GDM1 (cell line): ENCODE measurements around the gene VSTM5.

Source experiments
- DNase-seq: peaks from one replicate; lab custom pipeline; 2025; lab: John Stamatoyannopoulos, UW

Gene VSTM5

DNA sequence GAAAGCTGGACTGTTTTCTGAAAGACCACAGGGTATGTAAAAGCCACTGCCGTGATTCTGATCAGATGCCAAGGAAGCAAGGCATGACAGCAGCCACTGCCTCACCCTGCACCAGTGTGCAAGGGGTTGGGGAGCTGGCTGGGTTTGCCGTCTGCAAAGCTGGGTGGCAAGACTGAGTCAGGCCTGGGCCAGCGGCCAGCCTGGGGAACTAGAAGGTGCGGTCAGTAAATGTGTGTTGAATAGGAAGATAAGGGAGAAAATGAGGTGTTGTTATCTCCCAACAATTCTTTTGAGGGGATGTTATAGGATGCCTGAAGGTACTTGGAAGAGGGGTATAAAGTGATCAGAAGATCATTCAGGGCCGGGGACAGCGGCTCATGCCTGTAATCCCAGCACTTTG lies 8.0 kb downstream of the VSTM5 start:
- DNase-seq, result no peak

DNA sequence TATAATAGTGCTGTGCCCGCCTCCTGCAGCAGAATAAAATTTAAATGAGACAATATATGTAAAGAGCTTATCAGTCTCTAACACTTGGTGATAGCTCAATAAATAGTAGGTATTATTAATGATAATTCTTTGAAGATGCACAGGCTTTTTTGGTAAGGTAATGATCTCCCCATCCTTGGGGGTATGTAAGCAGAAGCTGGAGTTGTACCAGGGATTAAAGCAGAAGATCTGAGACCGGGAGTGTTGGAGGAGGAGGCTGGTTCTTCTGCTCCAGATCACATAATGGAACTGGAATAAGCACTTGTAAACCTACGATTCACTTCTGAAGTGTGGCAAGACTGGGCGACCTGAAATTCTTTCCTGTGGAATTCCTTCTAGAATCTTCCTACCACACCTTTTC lies 8.4 kb downstream of the VSTM5 start:
- no peak for DNase-seq

DNA sequence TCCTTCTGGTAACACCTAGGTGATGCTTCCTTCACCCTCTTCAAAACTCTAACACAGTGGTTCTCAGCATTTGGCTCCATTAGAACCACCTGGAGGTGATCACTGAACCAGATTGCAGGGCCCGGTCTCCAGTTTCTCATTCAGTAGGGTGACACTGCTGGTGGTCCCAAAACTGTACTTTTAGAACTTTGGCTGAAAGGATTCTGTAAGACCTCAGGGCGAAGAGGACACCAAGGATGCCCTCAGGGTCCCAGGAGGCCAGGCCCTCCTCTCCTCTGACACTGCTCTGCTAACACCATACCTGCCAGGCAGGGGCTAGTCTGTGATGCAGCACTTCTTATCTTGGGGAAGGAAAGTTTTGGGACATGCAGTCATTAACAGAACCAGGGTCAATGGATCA lies 9.0 kb downstream of the VSTM5 start:
- DNase-seq, result no peak

DNA sequence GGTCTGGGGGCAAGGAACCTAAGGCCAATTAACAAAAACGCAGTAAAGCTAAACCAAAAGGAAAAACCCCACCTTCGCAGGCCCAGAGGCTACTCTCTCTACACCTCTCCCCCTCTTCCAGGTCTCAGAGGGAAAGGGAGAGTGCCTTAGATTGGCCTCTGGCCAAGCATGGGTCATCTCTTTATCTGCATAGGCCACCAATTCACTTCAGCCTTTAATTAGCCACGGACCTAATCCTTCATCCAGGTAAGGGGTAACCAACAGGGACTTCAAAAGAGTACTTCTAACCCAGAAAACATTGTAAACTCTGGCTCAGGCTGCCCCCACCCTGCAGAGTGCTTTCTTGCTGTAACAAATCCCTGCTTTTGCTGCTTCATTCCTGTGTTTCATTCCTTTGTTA lies 9.4 kb downstream of the VSTM5 start:
- DNase-seq, result no peak

DNA sequence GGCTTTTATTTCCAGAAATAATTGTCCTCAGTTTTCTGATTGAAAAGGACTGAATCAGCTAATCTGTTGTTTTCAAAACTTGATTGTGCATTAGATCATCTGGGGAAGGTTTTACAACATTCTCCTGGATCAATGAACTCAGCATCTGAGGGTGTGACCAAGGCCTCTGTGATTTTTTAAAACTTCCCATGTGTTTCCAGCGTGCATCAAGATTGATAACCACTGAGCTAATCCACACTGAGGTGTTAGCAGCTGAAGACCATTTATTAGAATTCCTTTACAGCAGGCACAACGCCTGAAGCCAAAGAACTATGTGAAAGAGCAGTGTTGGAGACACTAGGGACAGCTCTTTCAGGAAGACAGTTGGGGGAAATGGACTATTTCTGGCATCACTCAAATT lies 10.2 kb downstream of the VSTM5 start:
- no peak for DNase-seq

DNA sequence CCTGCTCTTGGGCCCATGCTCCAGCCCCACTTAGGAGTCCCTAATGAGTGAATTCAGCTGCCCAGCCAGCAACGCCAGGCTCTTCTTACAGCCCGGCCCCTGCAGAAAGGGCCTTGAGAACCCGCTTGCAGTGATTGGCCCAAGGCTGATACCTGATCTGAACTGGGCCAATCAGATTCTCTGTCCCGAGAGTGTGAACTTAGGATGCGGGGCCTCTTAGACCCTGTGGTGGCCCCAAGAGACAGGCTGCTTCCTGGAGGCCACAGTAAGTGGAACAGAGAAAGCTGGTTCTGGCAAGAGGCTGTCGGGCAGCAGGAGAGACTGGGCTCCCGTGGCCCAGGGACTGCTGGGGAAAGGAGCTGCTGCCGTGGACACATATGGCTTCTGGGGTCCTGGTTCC lies 11.5 kb downstream of the VSTM5 start:
- DNase-seq, result no peak

DNA sequence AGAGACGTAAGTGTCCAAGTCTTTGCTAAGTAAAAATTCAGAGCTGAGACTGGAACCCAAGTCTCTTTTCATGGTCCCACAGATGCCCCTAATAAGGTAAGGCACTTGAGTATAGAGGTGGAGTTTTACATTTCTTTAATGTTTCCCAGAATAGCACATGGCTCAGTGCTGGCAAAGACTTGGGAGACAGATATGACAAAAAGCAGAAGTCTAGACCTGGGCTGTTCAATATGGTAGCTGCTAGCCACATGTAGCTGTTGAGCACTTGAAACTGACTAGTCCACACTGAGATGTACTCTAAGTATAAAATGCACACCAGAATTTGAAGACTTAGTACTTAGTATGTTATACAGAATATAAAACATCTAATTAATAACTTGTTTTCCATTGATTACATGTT lies 17.6 kb downstream of the VSTM5 start:
- no peak for DNase-seq

DNA sequence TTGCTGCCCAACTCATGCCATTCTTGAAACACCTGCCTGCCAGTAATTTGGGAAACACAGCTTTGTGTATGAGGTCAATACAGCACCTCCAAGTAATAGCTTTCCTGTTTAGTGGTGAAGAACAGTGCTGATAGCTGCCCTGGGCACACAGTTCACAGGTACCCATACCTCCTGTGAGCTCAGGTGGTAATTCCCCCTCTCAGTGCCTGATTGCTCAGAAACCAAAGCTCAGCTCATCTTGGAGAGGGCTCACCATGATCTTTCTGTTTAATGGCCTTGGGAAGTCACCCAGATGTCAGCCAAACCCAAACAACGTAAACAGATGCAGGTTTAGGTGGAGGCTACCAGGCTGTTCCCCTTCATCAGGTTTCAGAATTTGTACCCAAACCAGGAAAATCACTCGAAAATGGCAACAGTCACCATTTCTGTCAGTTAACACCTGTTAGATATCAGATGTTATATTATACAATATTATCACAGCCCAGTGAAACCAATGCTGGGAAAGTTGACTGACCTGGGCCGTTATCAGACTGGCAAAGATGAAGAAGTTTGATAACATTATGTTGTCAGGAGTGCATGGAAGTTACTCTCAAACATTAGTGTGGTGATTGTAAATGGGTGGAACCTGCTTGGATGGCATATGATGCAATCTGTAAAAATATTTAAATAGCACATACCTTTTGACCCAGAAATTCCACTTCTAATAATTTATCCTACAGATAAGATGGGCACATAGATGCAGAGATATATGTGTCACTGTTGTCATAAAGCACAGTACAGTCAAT lies 18.9 kb downstream of the VSTM5 start:
- no peak for DNase-seq

DNA sequence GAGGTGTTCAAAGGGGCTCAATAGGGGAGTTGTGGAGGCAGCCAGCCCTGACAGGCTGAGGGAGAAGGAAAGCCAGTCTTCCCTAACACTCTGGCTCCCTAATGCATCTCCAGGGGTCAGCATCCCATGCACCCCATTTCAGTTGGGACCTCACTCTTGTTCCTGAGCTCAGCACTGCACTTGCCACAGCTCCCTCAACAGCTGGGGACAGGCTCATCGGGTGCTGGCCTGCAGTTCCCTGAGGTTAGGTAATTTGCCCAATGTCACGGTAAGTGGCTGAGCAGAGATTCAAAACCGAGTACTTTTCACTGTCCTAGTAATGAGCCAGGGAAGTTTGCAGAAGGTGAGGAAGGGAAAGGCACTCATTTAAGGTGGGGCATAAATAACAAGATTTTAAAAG lies 20.8 kb downstream of the VSTM5 start:
- no peak for DNase-seq

DNA sequence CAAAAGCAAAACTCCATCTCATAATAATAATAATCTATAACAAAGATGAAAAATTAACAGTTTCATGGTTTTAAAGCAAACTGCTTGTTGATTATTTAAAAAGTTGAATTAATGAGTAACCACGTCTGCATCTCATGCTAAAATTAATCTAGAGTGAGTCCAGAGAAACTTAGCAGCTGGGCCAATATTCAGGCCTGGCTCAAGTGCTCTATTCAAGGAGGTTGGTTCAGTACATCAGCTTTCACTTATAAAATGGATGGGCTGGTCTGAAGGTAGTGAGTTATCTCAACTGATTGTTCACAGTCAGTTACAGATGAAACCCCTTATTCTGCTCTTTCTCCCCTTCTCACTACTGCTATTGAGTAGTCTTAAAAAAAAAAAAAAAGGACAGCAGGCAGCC lies 23.1 kb downstream of the VSTM5 start:
- no peak for DNase-seq

DNA sequence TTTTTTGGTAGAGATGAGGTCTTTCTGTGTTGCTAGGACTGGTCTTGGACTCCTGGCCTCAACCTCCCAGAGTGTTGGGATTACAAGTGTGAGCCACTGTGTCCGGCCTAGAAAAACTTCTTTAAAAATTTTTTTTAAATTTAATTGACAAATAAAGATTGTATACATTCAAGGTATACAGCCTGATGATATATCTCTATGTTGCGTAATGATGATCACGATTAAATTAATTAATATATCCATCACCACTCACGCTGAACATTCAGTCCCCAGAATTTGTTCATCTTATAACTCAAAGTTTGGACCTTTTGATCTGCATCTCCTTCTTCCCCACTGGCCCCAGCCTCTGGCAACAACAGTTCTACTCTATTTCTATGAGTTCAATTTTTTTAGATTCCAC lies 27.2 kb downstream of the VSTM5 start:
- DNase-seq, result no peak

DNA sequence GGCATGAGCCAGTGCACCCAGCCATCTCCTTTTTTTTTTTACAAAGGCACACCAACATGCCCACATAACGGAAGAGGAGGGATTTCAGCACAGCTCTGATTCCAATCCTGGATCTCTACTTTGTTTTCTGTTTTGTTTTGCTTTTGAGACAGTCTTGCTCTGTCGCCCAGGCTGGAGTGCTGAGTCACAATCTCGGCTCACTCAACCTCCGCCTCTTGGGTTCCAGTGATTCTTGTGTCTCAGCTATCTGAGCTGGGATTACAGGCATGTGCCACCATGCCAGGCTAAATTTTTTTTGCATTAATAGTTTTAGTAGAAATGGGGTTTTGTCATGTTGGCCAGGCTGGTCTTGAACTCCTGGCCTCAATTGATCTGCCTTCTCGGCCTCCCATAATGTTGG lies 28.1 kb downstream of the VSTM5 start:
- DNase-seq, result no peak

DNA sequence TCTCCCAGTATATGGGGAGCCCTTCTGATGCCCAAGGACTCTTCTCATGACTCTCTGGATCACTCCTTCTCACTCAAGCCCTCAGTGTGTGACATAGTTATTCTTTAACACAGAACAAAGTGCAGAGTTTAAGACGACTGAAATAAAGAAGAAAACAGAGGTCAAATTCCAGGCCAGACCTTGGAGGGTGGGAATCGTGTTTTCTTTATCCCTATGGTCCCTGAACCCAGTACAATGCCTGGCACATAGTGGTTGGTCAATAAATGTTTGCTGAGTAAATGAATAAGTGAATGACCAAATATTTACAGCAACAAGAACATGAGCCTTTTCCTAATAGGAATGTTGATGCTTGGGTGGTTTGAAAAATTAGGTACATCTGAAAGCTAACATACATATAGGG lies 28.8 kb downstream of the VSTM5 start:
- no peak for DNase-seq

DNA sequence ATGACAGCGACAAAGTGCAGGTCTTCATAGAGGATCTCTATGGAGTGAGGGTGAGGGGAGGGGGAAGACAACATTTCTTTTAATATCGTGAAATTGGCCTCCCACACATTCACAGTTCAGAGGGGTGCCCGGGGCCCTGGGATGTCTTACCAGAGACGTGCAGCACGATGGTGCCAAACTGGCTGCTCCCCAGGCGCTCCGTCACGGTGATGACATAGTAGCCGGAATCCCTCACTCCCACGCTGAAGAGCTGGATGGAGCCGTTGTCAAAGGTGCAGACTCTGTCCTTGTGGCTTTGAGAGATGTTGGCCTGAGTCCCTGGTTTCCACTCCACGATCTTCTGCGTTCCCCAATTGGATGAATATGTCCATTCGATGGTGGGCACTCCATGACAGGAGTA lies 29.6 kb downstream of the VSTM5 start:
- DNase-seq, result no peak

DNA sequence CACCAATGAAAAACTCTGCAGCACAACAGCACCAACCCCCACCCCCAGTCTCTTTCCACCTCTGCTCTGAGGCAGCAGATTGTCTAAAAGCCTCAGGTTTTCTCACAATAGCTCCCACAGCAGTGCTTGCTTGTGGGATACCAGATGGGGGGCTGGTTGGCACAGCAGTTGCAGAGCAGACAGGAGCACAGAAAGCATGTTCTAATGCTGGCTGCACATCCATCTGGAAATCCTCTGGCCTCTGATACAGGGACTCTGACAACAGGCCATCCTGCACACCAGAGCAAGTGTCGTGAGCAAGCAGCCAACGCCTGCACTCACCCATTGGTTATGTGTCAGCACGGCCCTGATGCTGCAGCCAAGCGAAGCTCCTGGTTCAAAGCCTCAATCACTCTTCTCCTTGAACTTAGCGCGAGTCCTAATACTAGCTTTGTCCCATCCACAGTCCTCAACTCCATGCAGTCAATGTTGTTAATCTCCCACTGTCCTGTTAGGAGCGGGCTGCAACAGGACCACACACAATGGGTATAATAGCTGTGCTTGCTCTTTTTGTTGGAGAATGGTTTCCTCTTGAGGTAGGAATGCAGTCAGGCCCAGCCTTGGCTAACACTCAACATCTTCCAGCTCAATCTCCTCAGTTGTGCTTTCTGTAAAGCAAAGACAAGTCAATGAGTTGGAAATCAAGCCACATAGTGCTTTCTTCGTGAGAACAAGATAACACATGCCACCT lies 30.3 kb downstream of the VSTM5 start:
- no peak for DNase-seq

DNA sequence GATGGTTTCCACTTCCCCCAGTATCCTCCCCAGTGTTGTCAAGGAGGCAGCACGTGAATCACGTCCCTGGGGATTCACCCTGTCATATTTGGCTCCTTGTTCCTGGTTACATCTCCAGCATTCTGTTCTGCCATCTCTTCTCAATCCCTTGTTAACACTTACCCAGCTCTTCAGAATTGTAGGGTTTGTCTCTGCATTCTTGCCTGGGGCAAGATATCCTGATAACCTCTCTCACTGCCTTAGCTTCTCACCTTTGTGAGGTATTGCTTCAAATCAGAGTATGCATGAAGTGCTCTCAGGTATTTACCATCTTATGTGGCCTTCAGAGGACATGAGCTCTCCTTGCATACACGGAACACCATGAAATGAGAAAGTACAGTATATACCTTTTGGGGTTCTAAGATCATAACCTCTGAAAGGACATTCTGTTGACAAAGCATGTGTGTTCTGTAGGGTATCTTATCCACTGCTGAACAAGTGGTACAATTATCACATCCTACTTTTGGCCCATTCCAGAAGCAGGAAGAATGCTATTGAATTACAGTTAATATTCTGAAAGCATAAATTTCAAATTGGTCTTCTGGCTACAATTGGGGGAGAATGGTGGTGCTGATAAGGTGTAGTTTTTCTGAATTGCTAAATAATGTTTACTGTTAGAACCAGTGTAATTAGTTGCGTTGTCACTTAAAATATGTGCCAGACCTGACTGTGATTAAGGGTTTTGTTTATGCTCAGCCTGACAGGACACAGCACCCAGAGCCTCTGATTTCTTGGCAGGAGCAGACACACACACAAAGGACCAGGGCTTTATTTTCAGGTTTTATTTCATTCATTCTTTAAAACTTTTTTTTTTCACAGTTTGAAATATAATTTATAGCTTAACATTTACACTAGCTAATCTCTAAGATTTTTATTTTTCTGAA lies 32.7 kb downstream of the VSTM5 start:
- DNase-seq, result no peak

DNA sequence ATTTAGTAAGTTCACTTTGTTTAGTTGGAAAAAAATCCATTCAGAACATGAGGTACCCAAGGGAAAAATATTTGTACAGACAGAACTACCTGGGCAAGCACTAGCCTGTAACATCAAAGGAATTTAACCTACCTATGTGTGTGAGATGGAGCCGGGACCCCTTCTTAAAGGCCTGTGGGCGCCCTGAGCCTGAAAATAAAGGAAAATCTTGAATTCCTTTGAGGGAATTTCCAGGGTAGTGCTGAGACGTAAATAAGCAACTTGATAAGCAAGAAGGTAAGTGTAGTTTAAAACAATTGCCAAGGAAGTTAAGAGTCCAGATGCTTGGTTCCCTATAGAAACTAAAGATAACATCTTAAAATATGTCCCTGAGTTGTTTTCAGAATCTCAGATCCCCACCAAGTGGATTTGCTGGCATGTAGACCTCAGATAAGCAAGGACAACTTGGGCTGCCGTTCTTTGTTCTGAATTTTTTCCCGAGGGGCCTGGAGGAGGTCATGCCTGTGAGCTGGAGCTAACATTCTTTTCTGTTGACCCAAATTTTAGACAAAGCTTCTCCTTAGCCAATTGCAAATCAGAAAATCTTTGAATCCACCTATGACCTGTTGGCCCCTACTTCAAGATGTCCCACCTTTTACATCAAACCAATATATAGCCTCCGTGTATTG lies 35.3 kb downstream of the VSTM5 start:
- DNase-seq, result no peak

DNA sequence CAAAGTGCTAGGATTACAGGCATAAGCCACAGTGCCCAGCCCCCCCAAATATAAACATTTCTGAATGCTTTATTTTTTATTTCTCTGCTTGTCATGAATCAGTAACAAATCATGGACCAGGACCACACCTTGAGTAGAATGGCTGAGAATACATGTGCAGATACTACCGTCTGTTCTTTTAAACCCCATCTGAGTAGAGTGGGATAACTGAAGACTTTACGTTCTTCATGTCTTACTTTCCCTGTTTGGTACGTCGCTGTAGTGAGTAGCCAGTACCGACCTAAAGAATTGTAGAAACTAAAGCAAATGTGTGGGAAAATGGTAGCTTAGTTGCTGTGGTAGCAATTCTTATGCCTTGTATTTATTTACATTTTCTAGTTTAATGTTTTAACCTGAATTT lies 36.4 kb downstream of the VSTM5 start:
- DNase-seq, result no peak

DNA sequence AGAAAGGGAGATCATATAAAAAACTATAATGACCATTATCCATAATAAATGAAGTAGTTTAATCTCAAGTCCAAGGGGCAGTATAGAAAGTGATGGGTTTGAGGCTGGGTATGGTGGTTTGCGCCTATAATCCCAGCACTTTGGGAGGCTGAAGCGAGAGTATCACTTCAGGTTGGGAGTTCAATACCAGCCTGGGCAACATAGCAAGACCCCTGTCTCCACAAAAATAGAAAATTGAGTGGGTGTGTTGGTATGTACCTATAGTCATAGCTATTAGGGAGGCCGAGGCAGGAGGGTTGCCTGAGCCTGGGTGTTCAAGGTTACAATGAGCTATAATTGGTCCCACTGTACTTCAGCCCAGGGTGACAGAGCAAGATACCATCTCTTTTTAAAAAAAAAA lies 42.4 kb downstream of the VSTM5 start:
- DNase-seq, result no peak

DNA sequence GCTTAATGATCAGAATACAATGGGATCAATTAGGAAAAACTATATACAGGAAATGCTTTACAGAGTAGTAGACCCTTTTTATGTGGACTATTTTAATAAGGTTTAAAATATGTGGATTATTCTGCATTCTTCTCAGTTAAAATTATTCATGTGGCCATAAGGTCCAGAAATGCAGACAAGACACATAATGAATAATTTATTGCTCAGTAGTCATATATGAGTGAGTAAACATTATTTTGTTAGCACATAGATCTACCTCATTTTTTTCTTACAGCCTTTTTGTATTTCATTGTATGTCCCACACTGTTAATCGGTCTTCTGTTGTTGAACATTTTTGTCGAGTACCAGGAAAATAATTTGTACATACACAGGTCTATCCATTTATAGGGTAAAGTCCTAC lies 45.5 kb downstream of the VSTM5 start:
- DNase-seq, result no peak

DNA sequence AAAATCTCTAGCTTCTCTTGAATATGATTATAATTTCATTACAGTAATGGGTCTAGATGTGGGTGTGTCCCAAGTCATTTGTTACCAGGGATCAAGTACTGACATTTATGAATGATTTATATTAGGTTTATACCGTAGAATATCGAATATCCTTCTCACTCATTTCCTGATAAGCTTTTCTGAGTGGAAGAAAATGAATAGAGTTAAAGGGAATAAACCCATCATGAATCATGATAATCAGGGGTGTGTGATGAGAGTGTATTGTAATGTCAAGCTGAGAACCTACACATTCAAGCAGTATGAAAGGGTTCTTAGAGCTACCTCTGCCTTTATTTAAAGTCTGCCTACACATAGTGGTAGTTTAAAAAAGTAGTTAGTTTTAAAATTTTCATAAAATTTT lies 49.1 kb downstream of the VSTM5 start:
- no peak for DNase-seq
